Stimulated activated CD4-positive, alpha-beta T cell treated with anti-CD3 and anti-CD28 coated beads, TNF-alpha, amount 100 ng/mL, for 4 hours (primary cell): ENCODE results near the gene SPAG9.
A peak's percentile ranks its signal among the peaks of the same experiment; 100 is the strongest.

Experiments used
- DNase-seq, 3 experiments: peaks; one replicate each; pipeline ENCODE4 v3.0.0-alpha.2; 2020; ENCODE audit warnings: low read depth in 3 of 3

Gene SPAG9

DNA sequence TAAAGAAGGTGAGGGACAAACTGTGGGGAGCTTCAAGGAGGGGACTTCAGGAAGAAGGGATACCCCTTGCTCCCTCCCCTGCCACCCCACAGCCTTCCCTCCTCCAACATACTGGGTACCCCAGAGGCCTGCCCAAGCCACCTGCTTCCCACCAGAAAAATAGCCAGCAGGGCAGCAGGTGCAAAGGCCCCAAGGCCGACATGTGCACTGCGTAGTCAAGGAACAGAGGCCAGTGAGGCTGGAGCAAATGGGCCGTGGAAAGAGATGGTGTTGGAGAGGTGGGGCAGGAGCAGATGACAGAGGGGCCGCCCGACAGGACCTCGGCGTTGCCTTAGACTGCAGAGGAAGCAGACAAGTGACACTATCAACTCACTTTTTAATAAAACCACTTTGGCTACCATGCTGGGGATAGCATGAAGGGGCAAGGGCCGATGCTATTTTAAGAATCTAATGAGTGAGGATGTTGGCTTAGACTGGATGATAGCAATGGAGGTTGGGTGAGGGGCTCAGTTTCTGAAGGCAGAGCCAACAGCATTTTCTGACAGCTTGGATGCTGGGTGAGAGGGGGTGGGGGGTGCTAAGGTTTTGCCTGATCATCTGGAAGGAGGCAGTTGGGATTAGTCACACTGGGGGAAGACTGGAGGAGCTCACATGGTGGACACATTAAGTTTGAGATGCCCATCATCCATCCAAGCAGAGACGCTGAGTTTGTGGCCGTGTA lies 181.7 kb downstream of the SPAG9 start:
- DNase-seq: no peak

DNA sequence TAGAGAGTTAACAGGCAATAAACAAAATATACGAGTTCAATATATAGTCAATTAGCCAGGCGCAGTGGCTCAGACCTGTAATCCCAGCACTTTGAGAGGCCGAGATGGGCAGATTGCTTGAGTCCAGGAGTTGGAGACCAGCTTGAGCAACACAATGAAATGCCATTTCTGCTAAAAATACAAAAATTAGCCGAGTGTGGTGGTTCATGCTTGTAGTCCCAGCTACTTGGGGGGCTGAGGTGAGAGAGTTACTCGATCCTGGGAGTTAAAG lies 184.7 kb downstream of the SPAG9 start:
- no peak for DNase-seq

DNA sequence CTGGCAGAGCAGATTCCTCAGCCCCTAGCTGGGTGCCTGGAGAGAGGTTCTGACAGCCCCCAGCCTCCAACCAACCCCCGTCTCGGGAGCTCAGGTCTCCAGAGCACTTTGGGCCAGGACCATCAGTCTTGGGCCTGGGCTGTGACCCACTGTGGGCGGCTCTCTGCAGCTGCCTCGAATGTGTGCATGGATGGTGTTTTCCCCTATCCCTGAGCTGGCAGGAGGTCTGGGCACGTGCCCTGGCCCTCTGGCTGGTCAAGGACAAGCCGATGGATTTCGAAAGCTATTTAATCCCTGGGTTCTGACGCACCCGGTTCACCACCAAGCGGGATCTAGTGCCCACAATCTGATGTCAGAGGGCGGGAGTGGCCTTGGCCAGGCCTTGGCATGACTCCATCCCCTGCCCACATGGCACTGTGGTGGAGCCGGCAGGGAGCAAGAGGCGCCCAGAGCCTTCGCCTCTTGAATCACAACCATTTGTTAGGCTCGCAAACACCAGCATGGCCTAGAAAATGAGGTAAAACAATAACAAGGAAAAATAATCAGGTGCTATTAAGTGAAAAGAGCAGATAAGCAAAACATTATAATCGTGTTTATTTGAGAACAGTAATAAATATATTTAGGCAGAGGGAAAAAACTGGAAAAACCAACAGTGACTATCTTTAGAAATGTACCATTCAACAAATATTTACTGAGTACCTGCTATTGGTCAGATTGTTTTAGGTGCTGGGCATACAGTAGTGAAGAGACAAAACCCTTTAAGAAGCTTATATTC lies 185.3 kb downstream of the SPAG9 start:
- no peak for DNase-seq

DNA sequence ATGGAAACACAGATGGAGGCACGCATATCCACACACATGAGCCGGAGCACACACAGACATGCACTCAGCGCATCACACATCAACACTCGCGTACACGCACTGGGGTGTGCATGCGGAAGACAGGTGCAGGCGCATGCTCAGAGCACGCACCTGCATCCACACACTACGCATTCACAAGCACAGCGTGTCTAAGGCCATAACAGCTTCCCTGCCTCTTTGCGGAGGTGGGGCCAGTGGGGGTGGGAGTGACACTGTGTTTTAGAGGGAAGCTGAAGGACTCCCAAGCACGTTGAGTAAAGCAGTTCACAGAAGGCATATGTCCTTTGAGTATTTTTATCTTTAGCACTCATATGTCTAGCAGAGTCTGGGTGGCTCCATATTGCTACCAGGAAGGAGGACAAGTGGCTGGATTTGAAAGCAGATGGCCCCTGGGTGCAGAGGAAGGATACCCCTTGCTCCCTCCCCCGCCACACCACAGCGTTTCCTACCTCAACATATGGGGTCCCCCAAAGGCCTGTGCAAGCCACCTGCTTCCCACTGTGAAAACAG lies 185.9 kb downstream of the SPAG9 start:
- DNase-seq: no peak

DNA sequence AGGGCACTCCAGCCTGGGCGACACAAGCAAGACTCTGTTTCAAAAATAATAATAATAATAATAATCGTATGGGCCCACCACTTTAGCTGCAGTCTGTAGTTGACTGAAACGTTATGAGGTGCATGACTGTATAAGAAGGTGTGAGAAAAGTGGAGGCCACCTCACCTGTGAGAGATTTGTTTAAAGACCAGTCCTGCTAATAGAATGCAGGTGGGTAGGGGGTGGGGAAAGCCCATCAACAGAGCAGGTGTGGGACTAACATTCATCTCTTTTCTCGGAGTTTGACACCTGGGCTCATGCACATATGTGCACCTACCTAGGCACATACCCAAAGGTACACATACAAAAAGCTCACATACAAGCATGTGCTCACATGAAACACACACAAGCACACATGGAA lies 186.5 kb downstream of the SPAG9 start:
- DNase-seq: no peak

DNA sequence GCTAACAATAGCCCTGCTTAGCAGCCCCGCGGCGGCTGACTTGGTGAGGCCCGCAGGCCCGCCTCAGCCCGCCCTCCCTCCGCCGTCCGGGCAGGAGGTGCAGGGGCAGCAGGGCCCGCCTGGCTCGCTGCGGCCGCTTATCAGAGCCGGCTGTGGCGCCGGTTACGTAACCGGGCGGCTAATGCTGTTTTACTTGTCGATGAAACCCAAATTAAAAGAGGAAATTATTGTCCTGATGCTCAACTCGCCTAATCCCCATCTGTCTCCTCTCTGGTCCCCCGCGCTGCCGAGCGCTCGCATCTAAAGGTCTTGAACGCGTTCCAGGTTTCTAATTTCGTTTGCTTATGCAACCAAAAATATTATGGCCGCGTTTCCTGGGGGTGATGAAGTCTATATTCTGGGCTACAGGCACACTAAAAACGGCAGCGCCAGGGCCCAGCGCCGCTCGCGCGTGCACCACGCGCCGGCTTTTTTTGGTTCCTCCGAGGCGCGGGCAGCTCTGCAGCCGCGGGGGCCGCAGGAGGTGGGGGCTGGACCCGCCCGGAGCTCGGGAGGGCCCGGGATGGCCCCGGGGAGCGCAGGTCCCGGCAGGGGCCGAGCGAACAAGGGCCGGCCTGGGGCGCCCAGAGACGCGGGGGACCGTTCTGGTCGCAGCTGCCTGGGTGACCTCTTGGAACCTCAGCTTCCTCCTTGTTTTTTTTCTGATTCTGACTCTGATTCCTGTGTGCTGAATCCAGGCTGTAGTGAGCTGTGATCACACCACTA lies 189.3 kb downstream of the SPAG9 start:
- DNase-seq: no peak

DNA sequence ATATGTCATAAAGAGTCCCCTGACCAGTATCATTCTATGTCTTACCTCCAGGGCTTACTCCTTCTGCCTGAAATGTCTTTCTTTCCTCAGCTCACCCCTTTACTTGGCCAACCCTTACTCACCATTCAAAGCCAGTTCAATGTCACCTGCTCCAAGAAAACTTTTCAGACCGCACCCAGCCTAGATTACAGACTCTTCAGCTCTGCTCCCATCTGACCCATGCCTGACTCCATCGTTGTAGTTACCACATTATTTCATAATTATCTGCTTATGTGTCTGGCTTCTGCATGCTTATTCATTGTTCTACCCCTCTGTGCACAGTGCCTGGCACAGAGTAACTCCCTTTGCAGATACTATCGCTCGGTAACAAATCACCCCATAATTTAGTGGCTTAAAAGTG lies 192.0 kb downstream of the SPAG9 start:
- DNase-seq: no peak

DNA sequence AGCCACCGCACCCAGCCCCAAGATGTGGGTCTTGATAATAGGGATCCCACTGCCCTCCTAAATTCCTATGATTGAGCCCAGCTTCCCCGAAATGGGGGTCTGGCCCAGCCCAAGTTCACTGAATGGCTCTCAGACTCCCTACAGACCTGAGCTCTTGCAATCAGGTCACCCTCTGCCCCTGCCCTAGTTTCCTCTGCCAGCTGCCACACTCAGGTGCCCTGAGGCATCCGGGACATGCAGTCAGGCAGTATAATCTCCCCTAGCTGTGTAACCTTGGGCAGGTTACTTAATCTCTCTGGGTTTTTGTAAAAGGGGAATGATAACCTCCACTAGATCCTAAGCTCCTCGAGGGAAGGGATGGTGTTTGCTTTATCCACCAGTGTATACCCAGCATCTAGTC lies 193.4 kb downstream of the SPAG9 start:
- no peak for DNase-seq

DNA sequence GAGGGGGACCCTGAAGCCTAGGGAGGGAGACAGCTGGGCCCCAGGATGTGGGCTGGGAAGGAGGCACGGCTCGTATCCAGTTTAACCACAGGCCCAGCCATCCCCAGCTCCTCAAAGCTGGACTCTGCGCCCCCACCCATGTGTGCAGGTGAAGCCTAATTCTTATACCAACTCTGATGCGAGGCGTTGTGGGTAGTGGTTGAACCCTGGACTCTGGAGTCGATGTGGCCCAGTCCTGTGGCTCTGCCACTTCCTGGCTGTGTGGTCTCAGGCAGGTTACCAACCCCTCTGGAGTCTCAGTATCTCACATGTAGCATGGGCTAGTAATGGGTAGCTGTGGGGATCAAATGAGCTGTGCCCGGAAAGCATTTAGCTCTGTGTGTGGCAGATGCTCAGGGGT lies 194.1 kb downstream of the SPAG9 start:
- no peak for DNase-seq

DNA sequence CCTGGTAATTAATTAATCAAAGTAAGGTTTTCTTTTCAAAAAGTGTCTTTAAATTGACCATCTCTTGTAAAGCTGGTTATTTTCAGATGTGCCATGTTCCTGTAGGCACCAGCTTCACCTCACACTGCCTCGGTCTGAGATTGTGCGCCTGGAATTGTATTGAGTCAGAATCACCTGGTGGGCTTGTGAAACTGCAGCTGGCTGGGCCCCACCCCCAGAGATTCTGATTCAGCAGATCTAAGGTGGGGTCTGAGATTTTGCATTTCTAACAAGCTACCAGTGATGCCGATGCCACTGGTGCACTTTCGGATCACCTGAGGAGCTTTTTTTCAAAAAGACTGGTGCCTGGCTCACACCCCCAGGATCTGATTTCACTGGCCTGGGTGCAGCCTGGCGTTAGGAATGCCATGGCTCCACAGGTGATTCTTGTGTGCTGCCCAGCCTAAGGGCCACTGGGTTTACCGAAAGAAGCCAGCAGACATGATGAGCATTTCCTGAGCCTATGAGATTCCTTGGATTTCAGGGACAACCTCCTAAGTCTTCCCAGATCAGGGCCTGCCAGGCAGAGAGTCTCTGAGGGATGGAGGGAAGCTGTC lies 195.3 kb downstream of the SPAG9 start:
- no peak for DNase-seq

DNA sequence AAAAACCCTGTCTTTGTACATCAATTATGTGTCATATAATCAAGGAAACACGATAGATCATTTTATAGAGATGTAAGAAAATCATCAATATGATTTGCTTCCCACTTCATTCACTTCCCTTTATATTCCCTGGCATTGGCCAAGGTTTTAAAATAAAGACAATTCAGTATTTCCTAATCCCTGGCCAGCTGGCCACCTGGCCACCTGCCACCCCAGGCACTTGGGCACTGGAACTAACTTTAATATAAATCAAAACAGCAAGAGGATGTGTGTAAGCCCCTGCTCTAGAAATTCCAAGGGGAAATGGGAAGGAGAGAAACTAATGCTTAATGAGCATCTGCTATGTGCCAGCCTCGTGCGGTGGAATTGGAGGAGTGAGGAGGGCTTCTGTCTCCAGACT lies 195.9 kb downstream of the SPAG9 start:
- no peak for DNase-seq

DNA sequence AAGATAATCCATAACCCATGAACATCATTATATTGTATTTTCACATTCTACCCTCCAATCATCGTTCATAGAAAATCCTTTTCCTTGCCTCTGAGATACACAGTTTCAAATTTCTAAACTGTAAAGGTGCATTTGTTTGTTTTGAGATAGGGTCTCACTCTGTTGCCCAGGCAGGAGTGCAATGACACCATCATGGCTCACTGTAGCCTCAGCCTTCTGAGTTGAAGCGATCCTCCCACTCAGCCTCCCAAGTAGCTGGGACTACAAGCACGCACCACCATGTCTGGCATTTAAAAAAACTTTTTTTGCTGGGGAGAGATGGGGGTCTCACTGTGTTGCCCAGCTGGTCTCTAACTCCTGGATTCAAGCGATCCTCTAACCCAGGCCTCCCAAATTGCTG lies 196.4 kb downstream of the SPAG9 start:
- DNase-seq: no peak

DNA sequence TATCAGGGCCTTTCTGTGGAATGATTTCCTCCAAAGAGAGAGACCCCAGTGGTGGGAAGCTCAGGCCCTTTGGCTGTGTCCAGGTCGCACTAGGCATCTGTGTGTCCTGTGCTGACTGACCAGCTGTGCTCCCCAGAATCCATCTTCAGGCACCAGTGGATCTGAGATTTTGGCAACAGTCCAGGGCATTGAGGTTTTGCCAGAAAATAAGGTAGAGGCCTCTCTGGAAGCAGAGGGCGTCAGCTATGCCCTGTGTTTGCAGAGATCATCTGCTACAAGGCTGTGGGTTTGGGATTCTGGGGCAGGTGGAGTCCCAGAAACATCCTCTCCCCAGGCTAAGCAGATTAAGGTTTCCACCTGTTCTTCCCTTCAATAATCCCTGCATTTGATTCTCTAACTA lies 197.1 kb downstream of the SPAG9 start:
- DNase-seq: no peak

DNA sequence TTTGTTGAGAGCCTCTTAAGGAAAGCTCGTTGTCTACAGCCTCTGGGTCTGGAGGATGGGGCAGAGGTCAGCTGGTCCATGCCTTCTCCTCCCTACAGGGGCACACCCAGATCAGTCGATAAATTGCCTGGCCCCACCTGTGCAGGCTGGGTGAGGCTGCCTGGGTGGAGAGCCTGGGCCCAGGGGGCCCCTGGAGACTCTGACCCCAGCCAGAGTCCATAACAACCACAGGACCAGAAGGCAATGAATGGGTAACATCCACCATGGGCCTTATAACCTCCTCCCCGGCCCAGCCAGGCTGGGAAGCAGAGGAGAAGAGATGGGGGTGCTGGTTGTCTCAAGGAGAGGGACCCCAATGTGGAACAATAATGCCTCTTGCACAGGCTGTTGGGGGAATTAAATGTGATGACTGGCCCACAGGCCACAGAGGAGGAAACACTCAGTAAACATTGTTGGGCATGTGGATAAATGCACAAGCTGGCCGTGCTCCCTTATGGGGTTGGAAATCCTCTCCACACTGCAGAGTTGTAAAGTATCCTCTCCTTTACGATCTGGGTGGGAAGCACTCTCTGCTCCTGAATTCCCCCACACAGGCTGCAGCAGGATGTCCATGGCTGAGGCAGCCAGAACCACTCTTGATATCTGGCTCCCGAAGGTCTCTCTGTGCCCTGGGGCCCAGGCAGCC lies 197.8 kb downstream of the SPAG9 start:
- DNase-seq: no peak

DNA sequence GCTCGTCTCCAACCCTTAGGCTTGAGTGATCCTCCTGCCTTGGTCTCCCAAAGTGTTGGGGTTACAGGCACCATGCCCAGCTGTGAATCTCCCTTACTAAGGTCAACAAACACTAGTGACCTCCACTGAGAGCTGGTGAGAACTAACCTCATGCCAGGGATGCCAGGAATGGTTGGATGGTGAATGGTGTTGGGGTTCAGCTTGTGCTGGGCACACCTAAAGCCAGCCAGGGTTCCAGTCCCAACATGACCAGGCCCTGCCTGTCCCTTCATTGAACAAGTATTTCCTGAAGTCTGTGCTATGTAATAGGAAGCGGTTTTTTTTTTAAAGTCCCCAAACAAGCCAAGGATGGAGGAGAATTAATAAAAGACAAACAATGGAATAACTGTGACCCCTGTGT lies 198.6 kb downstream of the SPAG9 start:
- DNase-seq: no peak

DNA sequence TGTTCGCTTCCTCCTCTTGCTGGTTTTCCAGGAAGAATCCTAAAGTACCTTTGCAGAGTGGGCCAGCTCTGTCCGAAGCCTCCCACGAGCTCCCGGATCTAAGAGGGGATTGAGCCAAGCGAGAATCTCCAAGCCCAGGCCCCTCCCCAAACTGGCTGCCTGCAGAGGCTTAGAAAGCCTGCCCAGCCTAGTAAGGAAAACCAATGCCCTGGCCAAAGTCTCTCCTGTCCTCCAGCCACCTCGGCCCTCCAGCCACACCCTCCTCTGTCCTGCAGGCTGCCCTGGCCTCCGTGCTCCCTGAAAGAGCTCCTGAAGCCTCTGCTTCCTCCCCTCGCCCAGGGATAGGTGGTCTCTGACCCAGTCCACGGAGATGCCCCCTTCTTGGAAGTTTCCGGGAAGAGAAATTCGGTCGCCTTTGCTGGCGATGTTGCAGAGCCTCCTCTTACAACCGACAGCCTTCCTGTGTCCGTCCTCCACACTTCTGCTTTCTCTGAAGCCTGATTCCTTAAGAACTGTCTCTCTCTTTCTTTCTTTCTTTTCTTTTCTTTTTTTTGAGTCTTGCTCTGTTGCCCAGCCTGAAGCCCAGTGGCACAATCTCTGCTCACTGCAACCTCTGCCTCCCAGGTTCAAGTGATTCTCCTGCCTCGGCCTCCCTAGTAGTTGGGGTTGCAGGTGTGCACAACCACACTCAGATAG lies 199.6 kb downstream of the SPAG9 start:
- no peak for DNase-seq

DNA sequence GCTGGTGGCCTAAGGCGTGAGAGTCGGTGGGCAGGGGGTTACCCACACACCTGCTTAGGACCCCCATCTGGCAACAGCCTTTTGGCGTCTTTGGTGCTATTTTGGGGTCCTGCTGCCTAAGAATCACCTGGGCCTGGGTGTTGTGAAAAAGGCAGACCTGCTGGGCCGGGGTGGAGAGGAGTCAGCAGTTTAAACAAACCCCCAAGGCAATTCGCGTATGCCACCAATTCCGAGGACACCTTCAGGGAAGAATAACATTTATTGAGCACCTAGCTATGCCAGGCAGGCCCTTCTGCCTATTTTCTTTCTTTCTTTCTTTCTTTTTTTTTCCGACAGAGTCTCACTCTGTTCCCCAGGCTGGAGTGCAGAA lies 200.6 kb downstream of the SPAG9 start:
- DNase-seq: no peak

DNA sequence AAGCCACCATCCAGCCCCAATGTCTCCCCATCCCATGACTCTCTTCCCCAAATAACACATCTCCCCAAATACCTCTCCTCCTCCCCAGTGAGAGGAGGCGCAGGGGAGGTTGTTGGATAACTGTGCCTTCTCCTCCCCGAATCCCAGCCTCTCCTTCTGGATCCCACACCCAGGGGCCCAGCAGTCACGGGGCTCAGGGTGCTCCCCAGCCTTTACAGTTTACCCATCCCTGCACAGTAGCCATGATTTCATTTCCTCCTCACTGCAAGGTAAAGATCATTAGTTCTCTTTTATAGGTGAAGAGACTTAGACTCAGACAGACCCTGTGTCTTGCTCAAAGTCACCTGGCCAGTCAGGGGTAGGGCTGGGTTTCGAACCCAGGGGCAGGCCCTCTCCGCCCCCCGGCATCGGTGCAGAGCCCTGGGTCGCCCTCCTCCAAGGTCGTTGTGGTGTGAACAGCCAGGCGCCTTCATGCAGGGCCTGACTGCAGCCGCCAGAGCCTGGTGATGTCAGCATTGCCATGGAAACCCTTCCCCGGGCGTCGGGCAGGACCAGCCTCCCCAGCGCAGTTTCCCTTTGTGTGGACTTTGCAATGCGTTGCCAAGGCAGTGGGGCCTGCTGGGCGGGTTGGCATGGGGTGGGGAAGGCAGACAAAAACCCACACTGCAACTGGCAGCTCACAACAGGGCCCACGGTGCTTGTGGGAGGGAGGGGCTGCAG lies 201.2 kb downstream of the SPAG9 start:
- peak; percentile 31 to 58 (median 42) for DNase-seq

DNA sequence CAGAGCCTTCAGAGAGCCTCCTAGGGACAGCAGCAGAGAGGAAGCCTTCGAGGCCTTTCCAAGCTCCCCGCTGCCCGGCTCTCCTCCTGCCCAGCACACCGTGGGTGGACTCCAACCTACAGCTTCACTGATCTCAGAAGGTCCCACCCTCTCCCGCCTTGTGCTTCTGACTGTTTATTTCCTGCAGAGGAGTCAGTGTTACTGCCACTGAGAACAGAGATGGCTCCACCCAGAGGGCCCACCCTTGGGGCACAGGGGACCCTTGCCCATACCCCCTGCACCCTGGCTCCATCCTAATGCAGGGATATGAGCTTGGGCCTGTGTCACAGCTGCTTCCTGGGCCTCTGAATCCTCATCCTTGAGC lies 201.8 kb downstream of the SPAG9 start:
- no peak for DNase-seq

DNA sequence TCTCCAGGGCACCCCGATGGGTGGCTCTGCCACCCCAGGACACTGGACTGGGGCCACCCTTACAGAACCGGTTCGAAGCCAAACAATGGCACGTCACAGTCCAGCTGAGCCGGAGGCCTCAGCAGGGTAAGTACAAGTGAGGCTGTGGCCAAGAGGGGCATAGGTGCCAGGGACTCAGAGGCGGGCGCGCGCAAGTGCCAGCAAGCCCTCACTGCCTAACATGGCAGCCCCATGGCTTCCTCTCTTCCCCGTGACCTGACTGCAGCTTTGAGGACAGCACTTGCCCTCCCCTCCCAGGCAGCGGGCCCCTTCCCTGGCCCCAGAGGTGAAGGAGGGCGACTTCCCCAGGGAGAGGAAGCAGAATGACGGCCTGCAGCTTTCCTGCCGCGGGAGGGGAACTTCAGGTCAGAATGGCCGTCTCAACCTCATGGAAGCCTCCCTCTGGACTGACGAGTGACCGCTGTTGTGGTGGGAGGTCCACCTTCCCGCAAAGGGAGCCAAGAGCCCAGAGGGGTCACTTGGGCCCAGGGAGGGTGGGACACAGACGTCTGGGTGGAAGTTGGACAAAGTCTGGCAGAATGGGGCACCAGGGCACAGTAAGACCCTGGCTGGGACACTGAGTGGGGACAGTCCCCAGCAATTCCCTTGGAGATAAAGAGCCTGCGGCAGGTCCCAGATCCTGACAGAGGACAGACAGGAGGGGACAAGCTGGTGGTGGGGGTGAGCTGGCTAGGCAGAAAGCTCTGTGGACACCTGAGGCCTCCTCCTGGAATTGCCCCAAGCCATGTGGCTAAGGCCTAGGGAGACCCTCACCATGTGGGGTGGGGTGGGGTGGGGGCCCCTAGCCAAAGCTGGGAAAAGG lies 202.4 kb downstream of the SPAG9 start:
- DNase-seq: no peak
